ENCODE data around the gene RASAL2. TPM values are rescaled to one million over a fixed set of nuclear protein-coding genes. Genes with fewer than 3 reads are reported as not detected.
"Not testable (repeated sequence)": the region's sequence is repeated elsewhere in the genome, so short reads cannot be mapped to it uniquely, and the experiment has no call there.

RASAL2 gene
- total and polyA plus RNA-seq, 4 experiments from 2014 or later: 0.28 to 0.32 TPM; not detected in 2

DNA sequence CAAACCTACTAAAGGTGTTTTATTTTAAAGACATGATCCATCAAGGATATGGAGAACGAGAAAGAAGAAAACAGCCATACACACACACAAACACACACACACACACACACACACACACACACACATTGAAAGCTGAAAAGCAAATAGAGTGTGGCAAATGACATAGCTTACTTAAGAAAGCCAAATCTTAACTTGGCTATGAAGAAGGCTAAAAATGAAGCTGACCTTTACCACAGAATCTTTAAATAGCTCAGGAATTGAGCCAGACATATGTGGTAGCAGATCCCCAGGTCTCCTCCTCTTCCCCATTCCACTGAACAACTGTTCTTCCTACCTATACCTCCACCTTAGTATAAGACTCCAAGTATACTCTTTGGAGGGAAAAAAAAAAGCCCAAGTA is 217.3 kb downstream of the RASAL2 start:
- no peak overlapping the region for H3K27ac Mint-ChIP-seq
- no peak overlapping the region for H3K27ac ChIP-seq (ENCODE audit: low read depth, low read length)
- H3K9me3 ChIP-seq (ENCODE audit: control insufficient read depth in 1 of 2, low read length in 2 of 2): no peaks in the 10 kb centered on the region
- intact Hi-C loops (cut with micrococcal nuclease): loop anchor here (2.0 kb wide), 2 partner anchors 190 to 692 kb away; no protein-coding TSS in a partner anchor
- no peaks in the 10 kb centered on the region for H3K9me3 Mint-ChIP-seq
- no peaks in the 10 kb centered on the region for H3K4me1 Mint-ChIP-seq
- H3K4me3 Mint-ChIP-seq: no peak overlapping the region
- ChIA-PET POLR2A (ENCODE audit: partially characterized antibody) (no interaction called here), CTCF (ENCODE audit: partially characterized antibody) (interaction anchor here (0.7 to 2.7 kb wide), 4 partner anchors 11 to 693 kb away, joined by 3 to 15 read pairs (median 4); no protein-coding TSS in a partner anchor)
- peaks cover 0 to 5% of the 10 kb centered on the region in 2 donors for H3K27me3 Mint-ChIP-seq
- H3K36me3 Mint-ChIP-seq: no peaks in the 10 kb centered on the region
- H3K27me3 ChIP-seq (ENCODE audit: insufficient read depth, low read length): no peaks in the 10 kb centered on the region
- H3K4me3 ChIP-seq (ENCODE audit: low read length in 2 of 2): no peak overlapping the region
- no peak for DNase-seq
- no peaks in the 10 kb centered on the region for H3K36me3 ChIP-seq (ENCODE audit: insufficient read depth, low read length)
- H3K4me1 ChIP-seq (ENCODE audit: insufficient read depth, low read length): no peaks in the 10 kb centered on the region

DNA sequence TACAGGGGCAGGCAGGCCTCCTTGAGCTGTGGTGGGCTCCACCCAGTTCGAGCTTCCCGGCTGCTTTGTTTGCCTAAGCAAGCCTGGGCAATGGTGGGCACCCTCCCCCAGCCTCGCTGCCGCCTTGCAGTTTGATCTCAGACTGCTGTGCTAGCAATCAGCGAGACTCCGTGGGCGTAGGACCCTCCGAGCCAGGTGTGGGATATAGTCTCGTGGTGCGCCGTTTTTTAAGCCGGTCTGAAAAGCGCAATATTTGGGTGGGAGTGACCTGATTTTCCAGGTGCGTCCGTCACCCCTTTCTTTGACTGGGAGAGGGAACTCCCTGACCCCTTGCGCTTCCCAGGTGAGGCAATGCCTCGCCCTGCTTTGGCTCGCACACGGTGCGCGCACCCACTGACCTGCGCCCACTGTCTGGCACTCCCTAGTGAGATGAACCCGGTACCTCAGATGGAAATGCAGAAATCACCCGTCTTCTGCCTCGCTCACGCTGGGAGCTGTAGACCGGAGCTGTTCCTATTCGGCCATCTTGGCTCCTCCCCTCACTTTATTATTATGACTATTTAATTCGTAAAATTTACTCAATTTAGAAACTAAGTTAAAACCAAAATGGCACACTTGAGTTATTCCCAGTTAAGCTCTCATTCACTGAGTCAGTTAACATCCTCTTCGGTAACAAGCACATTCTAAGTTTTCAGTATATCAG is 226.5 kb downstream of the RASAL2 start:
- H3K27me3 ChIP-seq (ENCODE audit: insufficient read depth, low read length); H3K4me1 ChIP-seq (ENCODE audit: insufficient read depth, low read length); intact Hi-C loops (cut with micrococcal nuclease); H3K4me3 Mint-ChIP-seq; H3K27me3 Mint-ChIP-seq; H3K4me3 ChIP-seq (ENCODE audit: low read length in 2 of 2); CTCF ChIA-PET (ENCODE audit: partially characterized antibody); H3K27ac ChIP-seq (ENCODE audit: low read depth, low read length); DNase-seq; POLR2A ChIA-PET (ENCODE audit: partially characterized antibody); H3K9me3 Mint-ChIP-seq; H3K36me3 ChIP-seq (ENCODE audit: insufficient read depth, low read length); H3K9me3 ChIP-seq (ENCODE audit: control insufficient read depth in 1 of 2, low read length in 2 of 2); H3K4me1 Mint-ChIP-seq; H3K27ac Mint-ChIP-seq; H3K36me3 Mint-ChIP-seq: not testable (repeated sequence)

GRCh38 chr1:178323067-178323466 is 229.2 kb downstream of the RASAL2 start:
- Mint-ChIP-seq H3K4me1 (no peaks in the 10 kb centered on the region), H3K4me3 (no peak overlapping the region), H3K36me3 (no peaks in the 10 kb centered on the region), H3K9me3 (peaks cover 0 to 8% (median 1%) of the 10 kb centered on the region in 8 donors), H3K27me3 (peaks cover 1 to 4% of the 10 kb centered on the region in 2 donors), H3K27ac (no peak overlapping the region)
- intact Hi-C loops (cut with micrococcal nuclease): no loop called here
- Histone ChIP-seq H3K27me3 (ENCODE audit: insufficient read depth, low read length) (no peaks in the 10 kb centered on the region), H3K27ac (ENCODE audit: low read depth, low read length) (no peak overlapping the region), H3K9me3 (ENCODE audit: control insufficient read depth in 1 of 2, low read length in 2 of 2) (no peaks in the 10 kb centered on the region), H3K4me3 (ENCODE audit: low read length in 2 of 2) (no peak overlapping the region), H3K4me1 (ENCODE audit: insufficient read depth, low read length) (no peaks in the 10 kb centered on the region), H3K36me3 (ENCODE audit: insufficient read depth, low read length) (no peaks in the 10 kb centered on the region)
- POLR2A ChIA-PET (ENCODE audit: partially characterized antibody): no interaction called here
- no peak for DNase-seq
- CTCF ChIA-PET (ENCODE audit: partially characterized antibody): interaction anchor here (1.6 kb wide), 1 partner anchor 12 kb away, joined by 6 read pairs; no protein-coding TSS in a partner anchor

GRCh38 chr1:178324003-178324402 is 230.1 kb downstream of the RASAL2 start:
- peaks cover 2 to 4% of the 10 kb centered on the region in 2 donors for H3K27me3 Mint-ChIP-seq
- H3K9me3 ChIP-seq (ENCODE audit: control insufficient read depth in 1 of 2, low read length in 2 of 2): no peaks in the 10 kb centered on the region
- no peak for DNase-seq
- H3K9me3 Mint-ChIP-seq: peaks cover 0 to 8% (median 1%) of the 10 kb centered on the region in 8 donors
- H3K27ac ChIP-seq (ENCODE audit: low read depth, low read length): no peak overlapping the region
- POLR2A ChIA-PET (ENCODE audit: partially characterized antibody): no interaction called here
- intact Hi-C loops (cut with micrococcal nuclease): no loop called here
- no peak overlapping the region for H3K4me3 Mint-ChIP-seq
- CTCF ChIA-PET (ENCODE audit: partially characterized antibody): interaction anchor here (1.0 kb wide), 1 partner anchor 11 kb away, joined by 5 read pairs; no protein-coding TSS in a partner anchor
- no peaks in the 10 kb centered on the region for H3K36me3 ChIP-seq (ENCODE audit: insufficient read depth, low read length)
- no peaks in the 10 kb centered on the region for H3K36me3 Mint-ChIP-seq
- H3K27me3 ChIP-seq (ENCODE audit: insufficient read depth, low read length): no peaks in the 10 kb centered on the region
- no peaks in the 10 kb centered on the region for H3K4me1 Mint-ChIP-seq
- no peaks in the 10 kb centered on the region for H3K4me1 ChIP-seq (ENCODE audit: insufficient read depth, low read length)
- H3K27ac Mint-ChIP-seq: no peak overlapping the region
- no peak overlapping the region for H3K4me3 ChIP-seq (ENCODE audit: low read length in 2 of 2)

GRCh38 chr1:178328728-178329127 is 234.8 kb downstream of the RASAL2 start:
- no peak for DNase-seq
- Histone ChIP-seq H3K4me1 (ENCODE audit: insufficient read depth, low read length) (no peaks in the 10 kb centered on the region), H3K36me3 (ENCODE audit: insufficient read depth, low read length) (no peaks in the 10 kb centered on the region), H3K27ac (ENCODE audit: low read depth, low read length) (no peak overlapping the region), H3K4me3 (ENCODE audit: low read length in 2 of 2) (no peak overlapping the region), H3K9me3 (ENCODE audit: control insufficient read depth in 1 of 2, low read length in 2 of 2) (no peaks in the 10 kb centered on the region), H3K27me3 (ENCODE audit: insufficient read depth, low read length) (no peaks in the 10 kb centered on the region)
- Mint-ChIP-seq H3K27ac (no peak overlapping the region), H3K9me3 (no peaks in the 10 kb centered on the region), H3K4me1 (no peaks in the 10 kb centered on the region), H3K4me3 (no peak overlapping the region), H3K36me3 (no peaks in the 10 kb centered on the region), H3K27me3 (peaks cover 0 to 3% of the 10 kb centered on the region in 2 donors)
- CTCF ChIA-PET (ENCODE audit: partially characterized antibody): no interaction called here
- intact Hi-C loops (cut with micrococcal nuclease): no loop called here
- POLR2A ChIA-PET (ENCODE audit: partially characterized antibody): no interaction called here

DNA sequence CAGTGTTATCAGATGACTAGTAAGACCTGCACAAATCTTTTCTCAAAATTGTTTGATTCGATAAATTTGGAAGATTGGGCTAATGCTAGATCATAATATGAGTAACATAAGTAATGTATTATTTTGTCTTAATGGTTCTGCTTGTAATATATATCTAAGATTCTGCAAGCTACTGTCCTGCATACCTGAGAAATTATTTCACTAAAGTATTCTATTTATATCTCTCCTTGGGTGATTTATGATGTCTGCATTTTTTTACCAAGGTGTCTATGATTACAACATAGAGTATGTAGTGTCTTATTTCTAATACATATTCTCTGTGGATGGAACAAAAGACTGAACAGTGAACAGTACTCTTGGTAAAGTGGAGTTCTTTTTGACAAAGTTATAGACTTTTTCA is 236.2 kb downstream of the RASAL2 start:
- ChIA-PET CTCF (ENCODE audit: partially characterized antibody) (no interaction called here), POLR2A (ENCODE audit: partially characterized antibody) (no interaction called here)
- H3K27me3 ChIP-seq (ENCODE audit: insufficient read depth, low read length): no peaks in the 10 kb centered on the region
- Mint-ChIP-seq H3K4me1 (no peaks in the 10 kb centered on the region), H3K4me3 (no peak overlapping the region), H3K27ac (no peak overlapping the region), H3K36me3 (no peaks in the 10 kb centered on the region), H3K9me3 (no peaks in the 10 kb centered on the region), H3K27me3 (peaks cover 0 to 1% of the 10 kb centered on the region in 2 donors)
- H3K9me3 ChIP-seq (ENCODE audit: control insufficient read depth in 1 of 2, low read length in 2 of 2): no peaks in the 10 kb centered on the region
- no peak for DNase-seq
- intact Hi-C loops (cut with micrococcal nuclease): no loop called here
- H3K27ac ChIP-seq (ENCODE audit: low read depth, low read length): no peak overlapping the region
- H3K4me1 ChIP-seq (ENCODE audit: insufficient read depth, low read length): no peaks in the 10 kb centered on the region
- no peaks in the 10 kb centered on the region for H3K36me3 ChIP-seq (ENCODE audit: insufficient read depth, low read length)
- no peak overlapping the region for H3K4me3 ChIP-seq (ENCODE audit: low read length in 2 of 2)

- peaks cover 0 to 3% (median 0%) of the 10 kb centered on the region in 8 donors for H3K9me3 Mint-ChIP-seq
- H3K4me3 Mint-ChIP-seq: no peak overlapping the region
- DNase-seq: no peak
- Histone ChIP-seq H3K27me3 (ENCODE audit: insufficient read depth, low read length) (no peaks in the 10 kb centered on the region), H3K9me3 (ENCODE audit: control insufficient read depth in 1 of 2, low read length in 2 of 2) (no peaks in the 10 kb centered on the region), H3K4me1 (ENCODE audit: insufficient read depth, low read length) (no peaks in the 10 kb centered on the region), H3K4me3 (ENCODE audit: low read length in 2 of 2) (no peak overlapping the region), H3K27ac (ENCODE audit: low read depth, low read length) (no peak overlapping the region), H3K36me3 (ENCODE audit: insufficient read depth, low read length) (no peaks in the 10 kb centered on the region)
- H3K4me1 Mint-ChIP-seq: no peaks in the 10 kb centered on the region
- intact Hi-C loops (cut with micrococcal nuclease): no loop called here
- ChIA-PET CTCF (ENCODE audit: partially characterized antibody) (no interaction called here), POLR2A (ENCODE audit: partially characterized antibody) (no interaction called here)
- no peak overlapping the region for H3K27ac Mint-ChIP-seq
- no peaks in the 10 kb centered on the region for H3K36me3 Mint-ChIP-seq
- H3K27me3 Mint-ChIP-seq: peaks cover 0 to 1% of the 10 kb centered on the region in 2 donors
These were observed 237.1 kb downstream of the RASAL2 start for GRCh38 chr1:178330848-178331497.
